ENCODE data around the gene FMNL1. TPM values are rescaled to one million over a fixed set of nuclear protein-coding genes. Genes with fewer than 3 reads are reported as not detected.

Gene FMNL1
- total RNA-seq, 1 donor from 2014 or later = 87.0 TPM

GRCh38 chr17:45264988-45265387, 43.3 kb downstream of the FMNL1 start:
- no peak for ATAC-seq
- no peak overlapping the region for H3K4me3 ChIP-seq
- peaks cover 68% of the 10 kb centered on the region for H3K36me3 ChIP-seq
- no peak for DNase-seq
- no peak for TF ChIP-seq CTCF (IDR thresholded peaks at IDR 0.05)
- H3K4me1 ChIP-seq = peaks cover 20% of the 10 kb centered on the region
- intact Hi-C loops (cut with DNase I) = no loop called here
- no peaks in the 10 kb centered on the region for H3K27me3 ChIP-seq (ENCODE audit: low read depth)
- no peaks in the 10 kb centered on the region for H3K9me3 ChIP-seq
- no peak overlapping the region for H3K27ac ChIP-seq

GRCh38 chr17:45265821-45266220, 44.1 kb downstream of the FMNL1 start:
- H3K36me3 ChIP-seq = peaks cover 77% of the 10 kb centered on the region
- H3K4me3 ChIP-seq = no peak overlapping the region
- no peak overlapping the region for H3K27ac ChIP-seq
- peaks cover 20% of the 10 kb centered on the region for H3K4me1 ChIP-seq
- DNase-seq = no peak
- intact Hi-C loops (cut with DNase I) = no loop called here
- H3K27me3 ChIP-seq (ENCODE audit: low read depth) = no peaks in the 10 kb centered on the region
- no peak for TF ChIP-seq CTCF (IDR thresholded peaks at IDR 0.05)
- no peaks in the 10 kb centered on the region for H3K9me3 ChIP-seq
- ATAC-seq = no peak

- peaks cover 18% of the 10 kb centered on the region for H3K4me1 ChIP-seq
- H3K27ac ChIP-seq = no peak overlapping the region
- ATAC-seq = no peak
- no peak for TF ChIP-seq CTCF (IDR thresholded peaks at IDR 0.05)
- peaks cover 83% of the 10 kb centered on the region for H3K36me3 ChIP-seq
- no peak for DNase-seq
- no peaks in the 10 kb centered on the region for H3K9me3 ChIP-seq
- intact Hi-C loops (cut with DNase I) = no loop called here
- no peak overlapping the region for H3K4me3 ChIP-seq
- H3K27me3 ChIP-seq (ENCODE audit: low read depth) = no peaks in the 10 kb centered on the region
Measured at GRCh38 chr17:45266372-45266926, 44.8 kb downstream of the FMNL1 start.

- intact Hi-C loops (cut with DNase I) = no loop called here
- H3K27me3 ChIP-seq (ENCODE audit: low read depth) = no peaks in the 10 kb centered on the region
Measured at GRCh38 chr17:45267436-45268055, 45.9 kb downstream of the FMNL1 start.

GRCh38 chr17:45269912-45270311, 48.2 kb downstream of the FMNL1 start:
- intact Hi-C loops (cut with DNase I) = no loop called here
- TF ChIP-seq CTCF (IDR thresholded peaks at IDR 0.05) = no peak
- Histone ChIP-seq H3K4me3 (no peak overlapping the region), H3K4me1 (no peaks in the 10 kb centered on the region), H3K27me3 (ENCODE audit: low read depth) (no peaks in the 10 kb centered on the region), H3K27ac (no peak overlapping the region), H3K36me3 (peaks cover 97% of the 10 kb centered on the region), H3K9me3 (no peaks in the 10 kb centered on the region)
- ATAC-seq = no peak
- no peak for DNase-seq

More at GRCh38 chr17:45267436-45268055, 45.9 kb downstream of the FMNL1 start:
- H3K4me3 ChIP-seq = no peak overlapping the region
- peaks cover 9% of the 10 kb centered on the region for H3K4me1 ChIP-seq
- H3K9me3 ChIP-seq = no peaks in the 10 kb centered on the region
- no peak for DNase-seq
- no peak for TF ChIP-seq CTCF (IDR thresholded peaks at IDR 0.05)
- peaks cover 94% of the 10 kb centered on the region for H3K36me3 ChIP-seq
- H3K27ac ChIP-seq = no peak overlapping the region
- ATAC-seq = no peak

Data from lower lobe of right lung (tissue), 2 donors.